ENCODE measurements around the gene CXCL1. TPM values are rescaled to one million over a fixed set of nuclear protein-coding genes. Genes with fewer than 3 reads are reported as not detected.
"Not testable (repeated sequence)": the region's sequence is repeated elsewhere in the genome, so short reads cannot be mapped to it uniquely, and the experiment has no call there.

CXCL1 gene
- total and polyA plus RNA-seq, 5 experiments from 2014 or later, result not detected

DNA sequence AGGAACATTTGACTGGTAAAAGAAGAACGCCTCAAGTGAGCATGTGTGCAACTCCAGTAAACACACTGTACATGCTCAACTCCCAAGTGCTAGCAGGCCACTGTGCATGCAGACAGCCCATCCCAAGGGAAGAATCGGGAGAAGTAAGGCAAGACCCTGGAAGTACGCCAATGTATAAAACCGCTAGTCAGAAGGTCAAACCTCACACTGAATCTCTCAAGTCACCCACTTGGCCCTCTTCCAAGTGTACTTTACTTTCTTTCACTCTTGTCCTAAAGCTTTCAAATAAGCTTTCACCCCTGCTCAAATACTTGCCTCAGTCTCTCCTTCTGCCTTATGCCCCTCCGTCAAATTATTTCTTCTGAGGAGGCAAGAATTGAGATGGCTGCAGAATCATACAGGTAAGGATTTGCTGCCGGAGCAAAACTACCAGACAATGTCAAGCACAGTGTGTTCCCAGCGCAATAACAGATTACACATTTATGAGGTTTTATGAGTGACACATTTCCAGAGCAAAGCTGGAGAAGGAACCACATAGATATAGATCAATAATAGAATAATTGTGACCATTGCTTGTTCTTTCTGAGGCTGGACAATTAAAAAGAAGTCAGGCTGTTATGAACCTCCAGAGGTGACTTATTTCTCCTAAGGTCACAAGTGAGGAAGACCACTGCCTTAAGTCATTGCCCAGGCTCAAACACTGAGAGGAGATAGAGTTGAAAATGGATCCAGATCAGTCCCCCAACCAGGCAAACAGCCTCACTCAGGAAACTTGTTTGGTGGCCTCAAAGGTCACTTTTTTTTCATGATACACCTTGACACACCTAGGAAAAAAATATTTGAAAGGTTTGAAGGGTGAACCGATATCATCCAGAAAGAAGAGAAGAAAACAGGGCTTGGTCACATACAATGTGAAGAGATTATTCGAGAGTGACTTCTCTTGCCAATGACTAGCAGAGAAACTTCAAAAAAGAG, 26.3 kb downstream of the CXCL1 start:
- POLR2A ChIA-PET, result no interaction called here
- no peak overlapping the region for H3K4me3 Mint-ChIP-seq
- DNase-seq (no peak), ATAC-seq (no peak)
- H3K36me3 Mint-ChIP-seq, result no peaks in the 10 kb centered on the region
- no peaks in the 10 kb centered on the region for H3K4me1 Mint-ChIP-seq
- H3K27ac Mint-ChIP-seq, result no peak overlapping the region
- peaks cover 0 to 2% (median 0%) of the 10 kb centered on the region in 9 donors for H3K9me3 Mint-ChIP-seq
- H3K27me3 Mint-ChIP-seq, result no peaks in the 10 kb centered on the region

DNA sequence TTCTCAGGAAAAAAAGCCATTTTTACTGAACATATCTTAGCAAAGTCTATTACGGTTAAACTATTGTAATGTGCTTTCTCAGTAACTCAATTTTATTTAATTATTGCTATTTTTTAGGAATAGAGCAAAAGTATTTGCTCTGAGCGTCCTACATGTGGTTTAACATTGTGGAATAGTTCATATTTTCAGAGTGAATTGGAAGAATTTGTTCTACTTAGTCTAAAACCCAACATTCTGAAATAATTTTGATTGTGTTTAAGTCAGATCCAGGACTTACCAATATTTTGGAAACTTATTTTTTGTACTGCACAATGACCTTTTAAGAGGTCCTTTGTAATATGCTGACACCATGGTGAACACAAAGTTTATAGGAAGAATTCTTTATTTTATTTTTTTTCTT, 27.2 kb downstream of the CXCL1 start:
- Mint-ChIP-seq H3K27ac (no peak overlapping the region), H3K36me3 (no peaks in the 10 kb centered on the region), H3K4me3 (no peak overlapping the region), H3K9me3 (peaks cover 0 to 2% (median 0%) of the 10 kb centered on the region in 9 donors), H3K4me1 (no peaks in the 10 kb centered on the region), H3K27me3 (peaks cover 0 to 3% (median 0%) of the 10 kb centered on the region in 5 donors)
- POLR2A ChIA-PET, result no interaction called here
- DNase-seq (no peak), ATAC-seq (no peak)

DNA sequence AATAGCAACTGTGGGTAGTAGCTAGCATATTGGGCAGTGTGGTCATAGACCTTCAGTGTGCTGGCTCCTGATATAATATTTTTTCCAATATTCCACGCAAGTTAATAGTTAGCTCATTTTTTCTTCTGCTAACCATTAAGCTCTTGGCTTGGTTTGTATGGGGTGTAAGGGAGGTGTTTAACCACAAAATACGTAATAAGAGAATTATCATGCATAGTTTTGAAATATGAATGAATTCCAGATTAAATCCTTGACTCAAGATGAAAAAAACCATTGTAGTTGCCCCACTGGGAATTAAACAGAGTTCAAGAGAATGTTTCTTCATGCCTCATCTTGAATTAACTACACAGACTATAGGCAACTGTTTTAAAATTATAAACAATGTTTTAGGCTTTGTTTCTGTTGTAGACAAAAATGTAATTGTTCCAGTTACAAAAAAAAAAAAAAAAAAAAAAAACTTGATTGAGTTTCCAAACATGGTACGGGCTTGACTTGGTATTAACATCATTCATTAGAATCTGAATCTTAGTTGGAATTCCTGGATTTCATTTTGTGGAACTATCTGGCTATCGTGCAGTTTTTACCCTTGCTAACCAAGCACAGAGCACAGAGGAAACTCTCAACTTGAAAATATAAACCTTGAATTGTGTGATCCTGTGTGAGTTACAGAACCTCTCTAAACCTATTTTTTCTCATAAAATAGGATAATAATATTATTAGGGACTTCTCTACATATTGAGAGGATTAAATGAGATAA, 28.4 kb downstream of the CXCL1 start:
- H3K27ac Mint-ChIP-seq, result no peak overlapping the region
- POLR2A ChIA-PET, result no interaction called here
- H3K27me3 Mint-ChIP-seq, result peaks cover 0 to 3% (median 0%) of the 10 kb centered on the region in 5 donors
- no peaks in the 10 kb centered on the region for H3K36me3 Mint-ChIP-seq
- ATAC-seq (no peak), DNase-seq (no peak)
- no peaks in the 10 kb centered on the region for H3K4me1 Mint-ChIP-seq
- H3K9me3 Mint-ChIP-seq, result peaks cover 0 to 2% (median 0%) of the 10 kb centered on the region in 9 donors
- H3K4me3 Mint-ChIP-seq, result no peak overlapping the region

DNA sequence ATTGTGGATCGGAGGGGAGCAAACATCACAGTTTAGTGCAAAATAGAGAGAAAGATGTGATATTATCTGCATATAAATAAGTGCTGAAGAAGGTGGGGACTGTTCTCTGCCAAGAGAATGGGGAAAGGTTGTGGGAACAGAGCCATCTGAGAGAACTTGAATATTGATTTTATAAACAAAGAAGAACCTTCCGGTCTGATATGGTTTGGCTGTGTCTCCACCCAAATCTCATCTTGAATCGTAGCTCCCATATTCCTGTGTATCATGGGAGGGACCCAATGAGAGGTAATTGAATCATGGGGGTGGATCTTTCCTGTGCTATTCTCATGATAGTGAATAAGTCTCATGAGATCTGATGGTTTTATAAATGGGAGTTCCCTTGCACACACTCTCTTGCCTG, 30.1 kb downstream of the CXCL1 start:
- H3K36me3 Mint-ChIP-seq, DNase-seq, POLR2A ChIA-PET, H3K4me3 Mint-ChIP-seq, H3K9me3 Mint-ChIP-seq, ATAC-seq, H3K27me3 Mint-ChIP-seq, H3K27ac Mint-ChIP-seq, H3K4me1 Mint-ChIP-seq: not testable (repeated sequence)

DNA sequence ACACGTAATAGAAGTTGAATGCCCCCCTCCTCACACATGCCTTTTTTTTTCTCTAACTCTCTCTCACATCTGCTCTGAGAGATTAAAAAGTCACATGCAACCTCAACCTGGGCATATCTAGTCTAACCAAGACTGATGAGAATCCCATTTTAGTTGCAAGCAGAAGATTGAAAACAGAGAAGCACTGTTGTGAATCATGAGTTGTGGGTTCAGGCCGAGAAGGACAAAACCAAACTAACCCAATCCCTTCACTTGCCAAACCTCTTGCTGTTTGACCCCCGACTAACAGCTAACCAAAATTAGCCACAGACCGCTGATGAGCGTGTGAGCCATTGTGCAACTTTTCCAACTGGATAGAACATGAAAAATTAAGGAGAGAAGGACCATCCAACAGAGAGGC, 31.8 kb downstream of the CXCL1 start:
- no peaks in the 10 kb centered on the region for H3K4me1 Mint-ChIP-seq
- DNase-seq, result no peak
- no peaks in the 10 kb centered on the region for H3K36me3 Mint-ChIP-seq
- H3K9me3 Mint-ChIP-seq, result no peaks in the 10 kb centered on the region
- ATAC-seq, result no peak
- POLR2A ChIA-PET, result no interaction called here
- H3K27ac Mint-ChIP-seq, result no peak overlapping the region
- no peak overlapping the region for H3K4me3 Mint-ChIP-seq
- peaks cover 0 to 3% (median 0%) of the 10 kb centered on the region in 5 donors for H3K27me3 Mint-ChIP-seq

DNA sequence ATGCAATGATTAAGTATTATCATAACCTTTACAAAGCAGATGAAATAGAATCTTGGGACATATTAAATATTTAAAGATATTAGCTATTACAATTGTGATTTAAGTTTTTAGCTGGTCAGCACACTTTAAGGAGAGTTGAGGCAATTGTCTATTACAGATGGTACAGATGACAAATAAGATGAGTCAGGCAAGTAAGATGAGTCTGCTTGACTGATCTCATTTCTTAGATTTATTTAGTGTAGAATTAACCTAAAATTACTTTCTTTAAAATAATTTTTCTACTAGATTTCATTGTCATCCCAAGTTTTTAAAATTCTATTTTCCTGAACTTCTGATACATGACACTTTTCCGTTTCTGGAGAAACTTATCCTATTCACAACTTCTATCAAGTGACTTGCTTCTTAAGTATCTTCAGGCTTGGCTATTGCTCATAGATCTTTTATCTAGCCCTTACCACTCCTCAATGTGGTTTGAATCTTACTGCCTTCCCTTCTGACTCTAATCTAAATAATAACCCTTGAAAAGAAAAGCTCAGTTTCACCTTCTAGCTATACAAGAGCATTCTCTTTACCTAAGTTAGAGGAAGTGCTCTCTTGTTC, 32.9 kb downstream of the CXCL1 start:
- POLR2A ChIA-PET, result no interaction called here
- no peak overlapping the region for H3K27ac Mint-ChIP-seq
- no peak for DNase-seq
- H3K36me3 Mint-ChIP-seq, result no peaks in the 10 kb centered on the region
- H3K4me3 Mint-ChIP-seq, result no peak overlapping the region
- peaks cover 0 to 3% (median 0%) of the 10 kb centered on the region in 5 donors for H3K27me3 Mint-ChIP-seq
- no peaks in the 10 kb centered on the region for H3K4me1 Mint-ChIP-seq
- no peaks in the 10 kb centered on the region for H3K9me3 Mint-ChIP-seq
- ATAC-seq, result no peak

DNA sequence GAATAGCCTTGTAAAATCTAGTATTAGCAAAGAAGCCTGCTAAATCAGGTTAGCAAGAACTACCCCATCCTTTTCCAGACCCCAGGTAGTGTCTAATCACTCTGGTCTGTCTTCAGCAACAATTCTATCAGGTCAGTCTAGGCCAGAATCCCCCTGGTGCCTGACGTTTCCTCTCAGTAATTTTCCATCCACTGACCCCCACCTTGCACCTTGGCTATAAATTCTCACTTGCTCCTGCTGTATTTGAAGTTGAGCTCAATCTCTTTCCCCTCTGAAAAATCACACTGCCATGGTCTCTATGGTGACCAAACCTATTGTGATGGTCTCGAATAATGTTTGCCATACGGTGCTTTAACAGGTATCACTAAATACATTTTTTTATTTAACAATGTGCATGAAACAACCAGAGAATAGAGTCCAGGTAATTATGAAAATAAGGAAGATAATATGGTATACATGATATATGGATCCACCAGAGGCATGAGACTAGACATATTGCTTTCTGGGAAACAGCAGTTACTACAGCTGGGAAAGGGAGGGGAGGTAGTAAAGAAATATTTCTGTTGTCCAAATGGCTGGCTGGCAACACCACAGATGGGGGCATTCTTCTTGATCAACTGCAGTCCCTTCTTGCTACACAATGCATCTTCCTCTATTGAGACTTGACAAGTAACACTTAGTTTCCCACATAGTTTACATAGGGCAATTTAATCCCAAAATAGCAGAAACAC, 33.8 kb downstream of the CXCL1 start:
- no peak overlapping the region for H3K27ac Mint-ChIP-seq
- H3K36me3 Mint-ChIP-seq, result no peaks in the 10 kb centered on the region
- H3K4me1 Mint-ChIP-seq, result no peaks in the 10 kb centered on the region
- DNase-seq (no peak), ATAC-seq (no peak)
- no peaks in the 10 kb centered on the region for H3K9me3 Mint-ChIP-seq
- no peak overlapping the region for H3K4me3 Mint-ChIP-seq
- POLR2A ChIA-PET, result no interaction called here
- H3K27me3 Mint-ChIP-seq, result peaks cover 0 to 3% (median 0%) of the 10 kb centered on the region in 5 donors

DNA sequence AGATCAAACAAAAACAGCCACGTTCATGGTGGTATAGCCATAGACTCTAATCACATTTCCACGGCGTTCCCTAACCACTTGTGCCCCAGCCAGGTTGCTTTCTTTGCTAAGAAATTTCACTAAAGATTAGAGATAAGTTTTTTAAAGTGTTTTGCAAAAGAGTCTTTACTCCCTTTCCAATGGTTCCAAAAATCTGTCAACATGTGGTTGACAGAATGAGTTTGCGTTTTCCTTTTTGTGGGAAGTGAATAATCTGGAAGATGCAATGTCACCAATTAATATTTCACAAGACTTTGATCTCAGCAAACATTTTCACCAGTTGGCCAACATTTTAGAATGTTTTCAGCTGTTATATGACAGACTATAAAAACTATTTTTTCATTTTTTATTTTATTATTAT, 35.3 kb downstream of the CXCL1 start:
- H3K4me1 Mint-ChIP-seq, result no peaks in the 10 kb centered on the region
- H3K27ac Mint-ChIP-seq, result no peak overlapping the region
- H3K27me3 Mint-ChIP-seq, result peaks cover 0 to 3% (median 0%) of the 10 kb centered on the region in 5 donors
- POLR2A ChIA-PET, result no interaction called here
- H3K9me3 Mint-ChIP-seq, result no peaks in the 10 kb centered on the region
- no peaks in the 10 kb centered on the region for H3K36me3 Mint-ChIP-seq
- no peak for ATAC-seq
- no peak overlapping the region for H3K4me3 Mint-ChIP-seq
- DNase-seq, result no peak

DNA sequence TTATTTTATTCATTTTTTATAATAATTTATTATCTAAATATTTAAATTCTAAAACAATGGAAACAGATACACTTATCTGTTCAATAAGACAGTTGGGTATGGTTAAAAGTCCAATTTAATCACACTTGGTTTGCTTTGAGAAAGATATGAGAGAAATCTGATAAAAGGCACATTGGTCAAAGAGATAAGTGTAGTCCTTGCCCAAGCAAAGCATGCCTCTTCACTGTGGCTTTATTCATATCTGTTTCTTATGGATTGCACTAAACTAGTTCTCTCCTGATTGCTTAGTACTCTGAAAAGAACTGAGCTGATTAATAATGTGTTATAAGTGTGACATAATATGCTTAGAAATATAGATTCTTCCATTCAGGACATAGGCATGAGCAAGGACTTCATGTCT, 39.8 kb downstream of the CXCL1 start:
- Mint-ChIP-seq H3K4me1 (no peaks in the 10 kb centered on the region), H3K4me3 (no peak overlapping the region), H3K27ac (no peak overlapping the region), H3K27me3 (no peaks in the 10 kb centered on the region), H3K9me3 (peaks cover 0 to 3% (median 0%) of the 10 kb centered on the region in 9 donors), H3K36me3 (no peaks in the 10 kb centered on the region)
- POLR2A ChIA-PET, result no interaction called here
- DNase-seq (no peak), ATAC-seq (no peak)

DNA sequence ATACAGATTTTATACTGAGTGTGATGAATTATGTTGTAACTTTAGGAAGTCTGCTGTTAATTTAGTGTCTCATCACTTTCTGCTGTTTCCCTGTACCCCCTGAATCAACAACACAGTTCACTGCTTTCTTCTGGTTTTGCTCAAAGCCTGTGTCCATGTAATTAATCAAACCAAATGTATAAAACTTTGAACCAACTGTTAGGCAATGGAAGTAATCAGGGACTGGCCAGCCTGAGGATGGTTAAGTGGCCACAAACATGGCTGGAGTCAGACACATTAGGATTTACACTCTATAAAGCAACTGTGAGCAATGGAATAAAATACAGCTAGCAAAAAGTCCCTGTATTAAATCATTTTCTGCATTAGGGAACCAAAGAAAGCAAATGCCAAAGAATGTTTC, 42.6 kb downstream of the CXCL1 start:
- H3K27me3 Mint-ChIP-seq, result no peaks in the 10 kb centered on the region
- H3K27ac Mint-ChIP-seq, result no peak overlapping the region
- H3K36me3 Mint-ChIP-seq, result no peaks in the 10 kb centered on the region
- DNase-seq (no peak), ATAC-seq (no peak)
- H3K4me3 Mint-ChIP-seq, result no peak overlapping the region
- no peaks in the 10 kb centered on the region for H3K4me1 Mint-ChIP-seq
- POLR2A ChIA-PET, result no interaction called here
- H3K9me3 Mint-ChIP-seq, result peaks cover 0 to 3% (median 0%) of the 10 kb centered on the region in 9 donors

DNA sequence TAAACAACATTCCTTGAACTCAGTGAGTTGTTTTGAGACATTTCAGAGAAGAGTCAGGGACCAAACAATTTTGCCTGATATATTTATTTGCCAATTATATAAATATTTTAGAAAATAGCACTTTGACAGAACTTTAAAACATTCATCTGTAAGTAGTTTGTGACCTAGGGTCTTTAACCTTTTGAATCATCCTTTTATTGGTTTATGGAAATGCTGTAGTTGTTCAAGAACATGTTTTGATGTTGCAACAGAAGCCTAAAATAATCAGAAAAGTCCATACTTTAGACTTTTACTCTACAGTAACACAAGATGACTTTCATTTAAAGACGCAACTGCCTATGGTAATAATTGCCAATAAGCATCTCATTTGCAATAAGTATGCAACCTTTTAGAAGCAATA, 43.0 kb downstream of the CXCL1 start:
- no peak for DNase-seq
- Mint-ChIP-seq H3K36me3 (no peaks in the 10 kb centered on the region), H3K27me3 (no peaks in the 10 kb centered on the region), H3K27ac (no peak overlapping the region), H3K4me3 (no peak overlapping the region), H3K4me1 (no peaks in the 10 kb centered on the region), H3K9me3 (peaks cover 0 to 3% (median 0%) of the 10 kb centered on the region in 9 donors)
- ATAC-seq, result no peak
- POLR2A ChIA-PET, result no interaction called here

DNA sequence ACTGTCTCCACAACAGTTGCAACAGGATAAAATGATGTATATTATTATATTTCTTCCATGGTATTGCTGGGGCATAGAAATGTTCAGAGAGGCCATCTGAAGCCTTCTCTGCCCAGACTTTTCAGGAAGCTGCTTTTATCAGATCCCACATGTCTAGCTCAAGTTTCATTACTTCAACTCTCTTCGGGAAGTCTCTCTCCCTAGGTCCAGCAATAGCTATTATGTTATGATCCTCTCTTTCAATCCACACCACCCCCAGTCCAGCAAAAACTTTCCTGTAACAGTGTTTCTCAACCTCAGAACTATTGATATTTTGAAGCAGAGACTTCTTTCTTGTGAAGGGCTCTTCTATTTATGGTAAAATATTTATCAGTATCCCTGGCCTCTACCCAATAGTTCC, 44.9 kb downstream of the CXCL1 start:
- Mint-ChIP-seq H3K4me1 (no peaks in the 10 kb centered on the region), H3K9me3 (peaks cover 0 to 3% (median 0%) of the 10 kb centered on the region in 9 donors), H3K4me3 (no peak overlapping the region), H3K36me3 (no peaks in the 10 kb centered on the region), H3K27me3 (no peaks in the 10 kb centered on the region), H3K27ac (no peak overlapping the region)
- POLR2A ChIA-PET, result no interaction called here
- no peak for DNase-seq
- no peak for ATAC-seq
